ENCODE results near the gene SOCS3. TPM values are rescaled to one million over a fixed set of nuclear protein-coding genes. Genes with fewer than 3 reads are reported as not detected.

The SOCS3 gene
- total and polyA plus RNA-seq, 10 of the 15 experiments (the other 5 are each of a cell fraction or from before 2014, with no cell fraction given) = 0.05 to 3.9 (median 1.0) TPM

- 0 out of 2 replicates have a peak, but pooled peaks have one; percentile 11 for TF ChIP-seq REST (IDR thresholded peaks at IDR 0.05; ENCODE audit: low read depth, low read length)
- TF ChIP-seq MTA3 (IDR thresholded peaks at IDR 0.05; ENCODE audit: borderline replicate concordance, low read length) = no peak; the same call in 1 of the 2 replicates
- TF ChIP-seq TAF1 (IDR thresholded peaks at IDR 0.05; ENCODE audit: borderline replicate concordance, low read depth, low read length) = no peak
- TF ChIP-seq BMI1 (IDR thresholded peaks at IDR 0.05; ENCODE audit: borderline replicate concordance) = peak; percentile 18; the same call in 1 of the 2 replicates
- TF ChIP-seq EP300 (IDR thresholded peaks at IDR 0.05; ENCODE audit: borderline replicate concordance in 1 of 2, control insufficient read depth in 1 of 2, low read depth in 2 of 2, low read length in 2 of 2) = 0 out of 4 replicates have a peak, but pooled peaks have one; percentile 46 to 63
- no peak for TF ChIP-seq ELK1 (IDR thresholded peaks at IDR 0.05; ENCODE audit: low read depth, low read length)
- peak; percentile 44; the same call in 1 of the 2 replicates for TF ChIP-seq RUNX3 (IDR thresholded peaks at IDR 0.05; ENCODE audit: low read length)
- TF ChIP-seq MEF2B (IDR thresholded peaks at IDR 0.05; ENCODE audit: partially characterized antibody, poor library complexity, severe bottlenecking) = peak; percentile 82
- TF ChIP-seq, protein P1, sequence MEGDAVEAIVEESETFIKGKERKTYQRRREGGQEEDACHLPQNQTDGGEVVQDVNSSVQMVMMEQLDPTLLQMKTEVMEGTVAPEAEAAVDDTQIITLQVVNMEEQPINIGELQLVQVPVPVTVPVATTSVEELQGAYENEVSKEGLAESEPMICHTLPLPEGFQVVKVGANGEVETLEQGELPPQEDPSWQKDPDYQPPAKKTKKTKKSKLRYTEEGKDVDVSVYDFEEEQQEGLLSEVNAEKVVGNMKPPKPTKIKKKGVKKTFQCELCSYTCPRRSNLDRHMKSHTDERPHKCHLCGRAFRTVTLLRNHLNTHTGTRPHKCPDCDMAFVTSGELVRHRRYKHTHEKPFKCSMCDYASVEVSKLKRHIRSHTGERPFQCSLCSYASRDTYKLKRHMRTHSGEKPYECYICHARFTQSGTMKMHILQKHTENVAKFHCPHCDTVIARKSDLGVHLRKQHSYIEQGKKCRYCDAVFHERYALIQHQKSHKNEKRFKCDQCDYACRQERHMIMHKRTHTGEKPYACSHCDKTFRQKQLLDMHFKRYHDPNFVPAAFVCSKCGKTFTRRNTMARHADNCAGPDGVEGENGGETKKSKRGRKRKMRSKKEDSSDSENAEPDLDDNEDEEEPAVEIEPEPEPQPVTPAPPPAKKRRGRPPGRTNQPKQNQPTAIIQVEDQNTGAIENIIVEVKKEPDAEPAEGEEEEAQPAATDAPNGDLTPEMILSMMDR (IDR thresholded peaks at IDR 0.05 in 2 of 3, conservative IDR thresholded peaks at IDR 0.05 in 1 of 3; ENCODE audit: control insufficient read depth in 2 of 3, extremely low read depth in 1 of 3, insufficient read depth in 1 of 3, low read depth in 3 of 3, low read length in 3 of 3) = no peak
- no peak for TF ChIP-seq ASH2L (IDR thresholded peaks at IDR 0.05; ENCODE audit: borderline replicate concordance, low read depth)
- TF ChIP-seq DPF2 (IDR thresholded peaks at IDR 0.05) = peak; percentile 90
- no peak for TF ChIP-seq STAT3 (IDR thresholded peaks at IDR 0.05; ENCODE audit: low read depth, low read length)
- 0 out of 2 replicates have a peak, but pooled peaks have one; percentile 12 for TF ChIP-seq NFYB (IDR thresholded peaks at IDR 0.05; ENCODE audit: insufficient read depth, low read depth, low read length)
- TF ChIP-seq CHD2 (IDR thresholded peaks at IDR 0.05; ENCODE audit: borderline replicate concordance, low read depth, low read length) = no peak
- TF ChIP-seq KLF5 (IDR thresholded peaks at IDR 0.05; ENCODE audit: partially characterized antibody) = no peak
- no peak for TF ChIP-seq YBX1 (IDR thresholded peaks at IDR 0.05)
- no peak for TF ChIP-seq ATF2 (IDR thresholded peaks at IDR 0.05; ENCODE audit: low read length)
- TF ChIP-seq RAD51 (IDR thresholded peaks at IDR 0.05) = peak; percentile 72; the same call in 1 of the 2 replicates
- TF ChIP-seq CHD4 (IDR thresholded peaks at IDR 0.05) = no peak
- TF ChIP-seq WRNIP1 (IDR thresholded peaks at IDR 0.05; ENCODE audit: borderline replicate concordance, low read depth, low read length) = no peak
- no peak for TF ChIP-seq STAT1 (conservative IDR thresholded peaks at IDR 0.05)
Observed at GRCh38 chr17:78316867-78317789, 42.7 kb downstream of the SOCS3 start (continued).
